GM12874 (cell line): Measurements from ENCODE around the gene FOSL1.

Experiments used
- CTCF ChIP-seq: IDR thresholded peaks from 2 replicates; pipeline ENCODE4 v1.5.1; 2011; ENCODE audit warnings: low read depth, mild to moderate bottlenecking, control low read depth, low read length, moderate library complexity; ENCODE audit not compliant: insufficient read depth

Gene FOSL1

GRCh38 chr11:65900899-65901180 is 652 bp upstream of the FOSL1 start:
- TF ChIP-seq CTCF = no peak

GRCh38 chr11:65899356-65900124 is 648 bp downstream of the FOSL1 start:
- no peak; the same call in 1 of the 2 replicates for TF ChIP-seq CTCF

- no peak for TF ChIP-seq CTCF
These were observed 1.4 kb downstream of the FOSL1 start for GRCh38 chr11:65898656-65899355.

- TF ChIP-seq CTCF = no peak
These were observed 3.1 kb downstream of the FOSL1 start for GRCh38 chr11:65897020-65897471.

- TF ChIP-seq CTCF = no peak
These were observed 3.9 kb downstream of the FOSL1 start for GRCh38 chr11:65896034-65896999.

- no peak for TF ChIP-seq CTCF
These were observed 4.7 kb downstream of the FOSL1 start for GRCh38 chr11:65895482-65895981.

GRCh38 chr11:65894034-65894591 is 6.1 kb downstream of the FOSL1 start:
- no peak for TF ChIP-seq CTCF
